ENCODE measurements around the gene COPZ2.
A peak's percentile ranks its signal among the peaks of the same experiment; 100 is the strongest.

DNA sequence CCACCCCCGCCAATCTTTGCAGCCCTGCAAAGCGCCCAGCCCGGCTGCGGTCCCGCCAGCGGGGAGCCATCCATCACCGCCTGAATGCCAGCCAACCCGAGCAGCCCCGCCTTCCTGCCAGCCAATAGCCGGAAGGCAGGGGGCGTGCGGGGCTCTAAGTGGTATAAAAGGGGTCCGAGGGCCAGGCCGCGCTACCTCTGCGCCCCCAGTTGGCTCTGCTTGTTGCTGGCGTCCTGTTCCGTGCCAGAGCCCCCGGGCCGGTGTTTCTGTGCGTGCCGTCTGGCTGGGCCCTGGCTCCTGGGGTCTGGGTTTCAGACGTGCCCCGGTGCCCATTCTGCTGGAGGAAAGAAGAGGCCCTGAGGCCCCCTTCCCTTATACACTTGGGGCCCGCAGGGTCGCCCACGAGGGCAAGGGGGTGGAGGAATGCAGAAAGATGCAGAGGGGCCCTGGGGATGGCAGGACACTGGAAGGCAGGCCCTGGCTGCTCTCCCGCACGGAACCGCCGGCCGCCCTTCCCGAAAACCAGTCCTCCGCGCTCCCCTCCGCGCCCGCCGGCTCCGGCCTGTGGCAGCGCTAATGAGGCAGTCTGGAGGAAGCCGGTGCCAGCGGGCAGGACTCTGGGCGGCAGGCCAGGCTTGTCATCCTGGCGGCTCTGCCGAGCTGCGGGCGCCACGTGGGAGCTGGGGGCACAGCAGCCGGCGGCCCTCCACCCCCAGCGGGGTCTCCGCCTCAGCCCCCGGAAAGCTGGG lies 14.0 kb downstream of the COPZ2 start:
- peak in 5 of 6 experiments; percentile 5 to 53 (median 23) for TF ChIP-seq CTCF (IDR thresholded peaks at IDR 0.05)
- peak in 1 of 4 donors; percentile 8 for TF ChIP-seq POLR2A (IDR thresholded peaks at IDR 0.05)
